GM11168 (cell line): ENCODE results near the gene PET100.

Experiments used
- in situ Hi-C: fragments of 300-500 bp; cut with MboI; formaldehyde crosslinking; loops from one replicate; pipeline ENCODE4 v1.12.0; 2022; ENCODE audit warnings: low sequenced_read_pairs; ENCODE audit not compliant: unreplicated experiment

The PET100 gene

GRCh38 chr19:7611541-7612279 lies 17.9 kb upstream of the PET100 start:
- in situ Hi-C loops = no loop called here

DNA sequence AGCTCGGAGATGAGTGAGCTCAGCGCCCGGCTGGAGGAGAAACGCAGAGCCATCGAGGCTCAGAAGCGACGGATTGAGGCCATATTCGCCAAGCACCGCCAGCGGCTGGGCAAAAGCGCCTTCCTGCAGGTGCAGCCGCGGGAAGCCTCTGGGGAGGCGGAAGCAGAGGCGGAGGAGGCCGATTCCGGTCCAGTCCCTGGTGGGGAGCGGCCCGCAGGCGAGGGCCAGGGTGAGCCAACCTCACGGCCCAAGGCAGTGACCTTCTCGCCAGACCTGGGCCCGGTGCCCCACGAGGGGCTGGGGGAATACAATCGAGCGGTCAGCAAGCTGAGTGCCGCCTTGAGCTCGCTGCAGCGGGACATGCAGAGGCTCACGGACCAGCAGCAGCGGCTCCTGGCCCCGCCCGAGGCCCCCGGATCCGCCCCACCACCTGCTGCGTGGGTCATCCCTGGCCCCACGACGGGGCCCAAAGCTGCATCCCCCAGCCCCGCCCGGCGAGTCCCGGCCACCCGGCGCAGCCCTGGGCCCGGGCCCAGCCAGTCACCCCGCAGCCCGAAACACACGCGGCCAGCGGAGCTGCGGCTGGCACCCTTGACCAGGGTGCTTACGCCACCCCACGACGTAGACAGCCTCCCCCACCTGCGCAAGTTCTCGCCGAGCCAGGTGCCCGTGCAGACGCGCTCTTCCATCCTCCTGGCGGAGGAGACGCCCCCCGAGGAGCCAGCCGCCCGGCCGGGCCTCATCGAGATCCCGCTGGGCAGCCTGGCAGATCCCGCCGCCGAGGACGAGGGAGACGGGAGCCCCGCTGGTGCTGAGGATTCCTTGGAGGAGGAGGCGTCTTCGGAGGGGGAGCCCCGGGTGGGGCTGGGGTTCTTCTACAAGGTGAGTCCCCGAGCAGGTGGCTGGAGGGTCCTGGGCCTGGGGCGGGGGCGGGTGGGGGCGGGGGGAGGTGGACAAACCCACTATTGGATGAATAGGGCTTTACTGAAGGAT lies 17.0 kb upstream of the PET100 start:
- in situ Hi-C loops = no loop called here

- in situ Hi-C loops = no loop called here
These were observed 14.5 kb upstream of the PET100 start for GRCh38 chr19:7614859-7615741.

DNA sequence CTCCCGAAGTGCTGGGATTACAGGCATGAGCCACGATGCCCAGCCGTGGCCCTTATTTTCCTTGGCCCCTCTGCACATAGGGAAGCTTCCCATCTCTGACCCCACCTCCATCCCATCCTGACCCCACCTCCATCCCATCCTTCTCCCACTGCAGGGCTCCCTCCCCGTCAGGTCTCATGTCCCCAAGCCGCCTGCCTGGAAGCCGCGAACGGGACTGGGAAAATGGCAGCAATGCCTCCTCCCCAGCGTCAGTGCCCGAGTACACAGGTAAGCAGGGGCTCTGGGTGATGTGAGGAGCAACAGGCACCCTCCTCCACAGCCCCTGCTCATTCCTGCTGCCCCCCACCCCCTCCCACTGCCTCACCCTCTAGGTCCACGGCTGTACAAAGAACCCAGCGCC lies 12.4 kb upstream of the PET100 start:
- in situ Hi-C loops = no loop called here

- in situ Hi-C loops = no loop called here
These were observed 11.9 kb upstream of the PET100 start for GRCh38 chr19:7617735-7618134.

DNA sequence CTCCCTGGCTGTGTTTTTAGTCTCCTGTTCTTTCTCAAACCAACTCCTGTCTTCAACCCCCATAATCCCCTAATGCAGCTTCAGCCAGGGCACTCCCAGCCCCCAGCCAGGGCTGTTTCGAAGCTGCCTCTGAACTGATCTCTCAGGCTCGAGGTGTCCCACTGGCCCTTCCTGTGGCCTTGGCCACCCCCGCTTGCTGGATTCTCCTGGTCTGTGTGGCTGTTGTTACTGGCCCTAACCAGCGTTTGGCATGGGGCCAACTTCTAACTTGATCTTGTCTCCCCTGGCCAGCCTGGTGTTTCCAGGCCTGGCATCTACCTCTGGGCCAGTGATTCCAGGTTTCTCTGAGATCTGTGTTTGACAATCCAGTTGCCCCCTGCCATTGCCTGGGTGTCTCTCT lies 11.2 kb upstream of the PET100 start:
- in situ Hi-C loops = no loop called here

GRCh38 chr19:7618771-7619510 lies 10.7 kb upstream of the PET100 start:
- in situ Hi-C loops = no loop called here

GRCh38 chr19:7619671-7620441 lies 9.7 kb upstream of the PET100 start:
- in situ Hi-C loops = no loop called here

DNA sequence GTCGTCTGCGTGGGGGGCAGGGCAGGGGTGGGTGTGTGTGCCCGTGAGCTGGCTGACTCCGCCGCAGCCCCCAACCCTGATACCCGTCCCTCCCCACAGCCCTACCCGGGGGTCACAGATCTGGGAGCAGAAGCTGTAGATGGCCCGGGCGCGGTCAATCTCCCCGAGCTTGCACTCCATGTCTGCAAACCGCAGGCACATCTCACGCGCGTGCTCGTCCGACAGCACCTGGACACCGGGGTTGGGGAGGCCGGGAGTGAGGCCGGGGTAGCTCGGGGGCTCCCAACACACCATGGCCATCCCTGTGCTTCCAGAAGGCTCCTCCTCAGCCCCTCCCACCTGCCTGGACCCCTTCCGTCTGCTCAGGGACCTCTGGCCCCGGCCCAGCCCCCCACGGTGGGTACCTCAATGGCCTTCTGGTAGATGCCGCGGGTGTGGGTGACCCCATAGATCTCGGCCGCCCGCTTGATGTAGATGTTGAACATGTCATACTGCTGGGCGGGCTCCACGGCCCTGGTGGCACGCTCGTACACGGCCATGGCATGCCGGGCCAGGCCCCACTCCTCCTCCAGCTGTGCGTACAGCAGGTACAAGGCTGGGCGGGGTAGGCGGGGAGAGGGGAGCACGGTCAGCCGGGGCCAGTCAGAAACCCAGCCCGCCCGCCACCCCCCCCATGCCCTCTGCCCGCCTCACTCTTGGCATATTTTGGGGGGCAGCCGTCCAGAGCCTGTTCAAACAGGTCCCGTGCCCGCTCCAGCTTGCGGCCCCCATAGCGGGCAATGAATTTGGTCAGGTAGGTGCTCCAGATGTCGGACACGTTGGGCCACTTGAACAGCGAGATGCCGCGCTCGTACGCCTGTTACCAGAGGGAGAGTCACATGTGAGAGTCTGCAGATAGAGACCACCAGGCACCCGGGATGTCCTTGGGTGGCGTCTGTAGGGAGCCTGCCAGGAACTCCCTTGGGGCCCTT lies 8.9 kb upstream of the PET100 start:
- in situ Hi-C loops = no loop called here

DNA sequence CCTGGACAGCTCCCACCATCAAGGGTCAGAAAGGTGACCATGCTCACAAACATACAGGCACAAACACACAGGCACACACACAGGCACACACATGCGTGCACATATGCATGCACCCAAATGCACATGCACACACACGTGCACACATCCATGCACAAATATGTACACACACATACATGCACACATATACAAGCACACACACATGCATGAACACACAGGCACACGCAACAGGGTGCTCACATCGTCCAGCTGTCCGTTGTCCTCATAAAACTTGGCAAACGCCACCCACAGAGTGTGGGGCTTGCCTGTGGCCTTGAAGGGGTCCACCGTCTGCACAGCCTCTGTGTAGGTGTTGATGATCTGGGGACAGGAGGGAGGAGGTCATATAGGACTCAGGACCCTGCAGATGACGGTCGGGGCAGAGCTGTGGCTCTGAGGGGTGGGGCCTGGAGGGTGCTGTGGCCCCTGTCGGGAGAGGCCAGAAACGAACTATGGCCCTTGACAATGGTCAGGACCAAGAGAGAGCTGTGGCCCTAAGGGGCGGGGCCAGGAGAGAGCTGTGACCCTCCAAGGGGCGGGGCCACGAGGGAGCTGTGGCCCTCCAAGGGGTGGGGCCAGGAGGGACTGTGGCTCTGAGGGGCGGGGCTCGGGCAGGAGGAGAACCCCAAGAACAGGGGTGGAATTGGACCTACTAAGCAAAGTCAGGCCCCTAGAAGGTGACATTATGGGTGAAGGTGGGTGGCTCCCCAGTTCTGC lies 6.5 kb upstream of the PET100 start:
- in situ Hi-C loops = no loop called here

DNA sequence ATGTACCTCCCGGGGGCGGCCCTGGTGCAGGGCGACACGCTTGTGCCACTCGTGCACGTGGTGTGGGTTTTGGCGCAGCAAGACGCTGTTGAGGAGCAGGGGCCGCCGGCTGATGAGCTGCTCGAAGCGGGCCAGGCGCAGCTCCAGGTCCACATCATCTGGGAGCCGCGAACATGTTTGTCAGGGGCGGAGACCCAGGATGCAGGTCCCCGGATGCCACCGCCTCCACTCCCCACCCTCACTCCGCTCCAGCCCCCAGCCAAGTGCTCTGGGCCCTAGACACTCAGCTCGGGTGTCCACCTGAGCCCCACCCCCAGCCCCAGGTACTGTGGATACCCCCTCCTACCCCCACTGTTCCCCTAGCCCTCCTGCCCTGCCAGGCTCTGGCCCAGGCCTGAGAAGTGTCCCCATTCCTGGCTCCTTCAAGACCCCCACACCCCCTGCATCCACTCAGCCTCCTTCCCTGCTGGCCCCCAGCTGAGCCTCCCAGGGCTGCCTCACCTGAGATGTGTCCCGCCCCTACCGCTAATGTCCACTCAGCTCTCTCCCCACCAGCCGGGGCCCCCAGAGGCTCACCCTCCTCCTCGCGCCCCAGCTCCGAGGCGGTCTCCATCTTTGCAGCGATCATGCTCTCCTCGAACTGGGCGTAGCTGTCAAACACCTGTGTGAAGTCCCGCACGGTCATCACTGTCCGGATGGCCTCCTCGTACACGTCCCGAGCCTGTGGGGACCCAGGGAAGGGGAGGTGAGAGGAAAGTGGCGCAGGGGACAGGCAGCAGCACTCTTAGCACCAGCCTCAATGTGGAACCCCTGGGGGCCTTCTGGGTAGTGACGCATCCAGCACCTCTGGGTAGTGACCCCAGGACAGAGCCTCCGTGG lies 5.6 kb upstream of the PET100 start:
- in situ Hi-C loops = no loop called here

- in situ Hi-C loops = no loop called here
These were observed 4.8 kb upstream of the PET100 start for GRCh38 chr19:7624810-7625209.

DNA sequence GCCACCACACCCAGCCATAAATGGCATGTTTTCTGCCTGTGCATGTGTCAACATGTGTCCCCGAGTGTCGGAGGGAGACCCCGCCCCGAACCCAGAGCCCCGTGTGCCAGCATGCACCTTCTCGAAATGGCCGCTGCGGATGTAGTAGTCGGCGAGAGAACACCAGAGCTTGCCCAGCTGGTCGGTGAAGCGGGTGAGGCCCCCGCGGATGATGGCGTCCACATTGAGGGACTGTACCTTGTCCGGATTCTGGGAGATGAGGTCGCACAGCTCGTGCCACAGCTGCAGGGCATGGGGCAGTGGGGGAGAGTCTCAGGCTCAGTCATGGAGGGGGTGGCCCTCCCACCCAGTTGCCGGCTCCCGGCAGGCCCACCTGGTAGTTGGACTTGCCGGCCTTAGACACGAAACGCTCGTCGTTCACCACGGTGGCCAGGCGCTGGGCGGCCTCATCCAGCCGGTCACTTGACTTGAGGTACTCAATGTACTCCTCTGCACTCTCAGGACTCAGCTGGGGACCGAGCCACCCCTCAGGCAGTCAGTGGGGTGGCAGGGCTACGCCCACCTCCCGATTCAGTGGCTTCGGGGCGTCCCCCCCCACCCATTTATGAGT lies 3.7 kb upstream of the PET100 start:
- in situ Hi-C loops = no loop called here

- in situ Hi-C loops = no loop called here
These were observed 2.4 kb upstream of the PET100 start for GRCh38 chr19:7627166-7627565.

GRCh38 chr19:7628589-7629311 lies 843 bp upstream of the PET100 start:
- in situ Hi-C loops = no loop called here
